ENCODE measurements around the gene LKAAEAR1. TPM values are rescaled to one million over a fixed set of nuclear protein-coding genes. Genes with fewer than 3 reads are reported as not detected.

The LKAAEAR1 gene
- total RNA-seq, 1 donor from 2014 or later, result not detected

- no peak for TF ChIP-seq CTCF (IDR thresholded peaks at IDR 0.05; ENCODE audit: partially characterized antibody, unreplicated experiment)
- Mint-ChIP-seq H3K4me1 (ENCODE audit: low read depth, unreplicated experiment) (peaks cover 9% of the 10 kb centered on the region), H3K27me3 (ENCODE audit: unreplicated experiment) (peaks cover 17% of the 10 kb centered on the region), H3K4me3 (ENCODE audit: unreplicated experiment) (no peak overlapping the region), H3K36me3 (ENCODE audit: unreplicated experiment) (peaks cover 5% of the 10 kb centered on the region), H3K27ac (ENCODE audit: unreplicated experiment) (no peak overlapping the region), H3K9me3 (ENCODE audit: unreplicated experiment) (peaks cover 9% of the 10 kb centered on the region)
- no peak for DNase-seq
Measured at GRCh38 chr20:64095927-64096326, 11.7 kb upstream of the LKAAEAR1 start.

GRCh38 chr20:64095455-64095854 is 11.3 kb upstream of the LKAAEAR1 start:
- peaks cover 10% of the 10 kb centered on the region for H3K4me1 Mint-ChIP-seq (ENCODE audit: low read depth, unreplicated experiment)
- peaks cover 9% of the 10 kb centered on the region for H3K9me3 Mint-ChIP-seq (ENCODE audit: unreplicated experiment)
- no peak for DNase-seq
- no peak overlapping the region for H3K27ac Mint-ChIP-seq (ENCODE audit: unreplicated experiment)
- peaks cover 15% of the 10 kb centered on the region for H3K27me3 Mint-ChIP-seq (ENCODE audit: unreplicated experiment)
- H3K36me3 Mint-ChIP-seq (ENCODE audit: unreplicated experiment), result peaks cover 5% of the 10 kb centered on the region
- H3K4me3 Mint-ChIP-seq (ENCODE audit: unreplicated experiment), result no peak overlapping the region
- TF ChIP-seq CTCF (IDR thresholded peaks at IDR 0.05; ENCODE audit: partially characterized antibody, unreplicated experiment), result no peak

DNA sequence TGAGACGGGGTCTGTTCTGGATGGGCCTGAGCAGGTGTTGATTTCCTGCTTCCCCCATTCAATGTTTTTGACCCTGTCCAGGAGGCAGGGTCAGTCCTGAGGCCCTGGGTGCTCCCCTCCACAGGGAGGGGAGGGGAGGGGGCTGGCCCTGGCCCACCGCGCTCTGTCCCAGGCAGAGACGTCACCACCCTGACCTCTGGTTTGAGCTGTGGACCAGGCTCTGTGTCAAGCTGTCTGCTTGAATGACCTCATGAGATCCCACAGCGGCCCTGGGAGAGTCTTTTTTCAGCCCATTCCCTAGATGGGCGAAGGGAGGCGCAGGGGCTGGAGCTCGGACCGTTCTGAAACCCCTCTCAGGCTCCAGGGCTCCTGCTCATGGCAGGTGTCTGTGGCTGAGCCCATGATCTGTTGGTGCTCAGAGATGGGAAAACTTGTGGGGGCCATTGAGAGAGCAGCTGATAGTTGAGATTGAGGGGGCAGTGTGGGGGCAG is 8.9 kb upstream of the LKAAEAR1 start:
- H3K36me3 Mint-ChIP-seq (ENCODE audit: unreplicated experiment), result peaks cover 14% of the 10 kb centered on the region
- peaks cover 16% of the 10 kb centered on the region for H3K4me1 Mint-ChIP-seq (ENCODE audit: low read depth, unreplicated experiment)

DNA sequence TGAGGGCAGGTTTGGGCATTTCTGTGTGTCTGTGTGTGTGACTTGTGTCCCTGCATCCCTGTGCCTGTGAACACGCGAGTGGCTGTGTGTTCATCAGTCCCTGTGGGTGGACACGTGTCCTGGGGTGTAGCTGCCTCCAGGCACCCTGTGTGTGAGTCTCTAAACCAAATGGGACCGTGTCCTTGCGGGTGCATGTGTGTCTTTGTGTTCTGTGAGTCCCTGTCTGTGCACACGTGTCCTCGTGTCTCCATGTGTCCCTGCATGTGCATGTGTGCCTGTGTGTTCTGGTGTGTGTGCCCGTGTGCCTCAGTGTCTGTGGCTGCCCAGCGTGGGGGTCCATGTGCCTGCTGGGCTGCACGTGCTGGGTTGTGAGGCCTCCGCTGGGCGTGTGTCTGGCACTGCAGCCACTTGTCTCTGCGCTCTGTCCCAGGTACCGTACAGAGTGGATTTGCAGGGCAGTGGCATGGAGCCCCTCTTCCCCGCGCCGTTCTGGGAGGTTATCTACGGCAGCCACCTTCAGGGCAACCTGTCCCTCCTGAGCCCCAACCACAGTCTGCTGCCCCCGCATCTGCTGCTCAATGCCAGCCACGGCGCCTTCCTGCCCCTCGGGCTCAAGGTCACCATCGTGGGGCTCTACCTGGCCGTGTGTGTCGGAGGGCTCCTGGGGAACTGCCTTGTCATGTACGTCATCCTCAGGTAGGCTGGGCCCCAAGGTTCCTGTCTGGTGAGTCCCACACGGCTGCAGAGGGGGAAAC is 8.2 kb upstream of the LKAAEAR1 start:
- Mint-ChIP-seq H3K9me3 (ENCODE audit: unreplicated experiment) (peaks cover 24% of the 10 kb centered on the region), H3K4me3 (ENCODE audit: unreplicated experiment) (peak overlapping the region; percentile 77), H3K4me1 (ENCODE audit: low read depth, unreplicated experiment) (peaks cover 16% of the 10 kb centered on the region), H3K36me3 (ENCODE audit: unreplicated experiment) (peaks cover 14% of the 10 kb centered on the region), H3K27ac (ENCODE audit: unreplicated experiment) (peak overlapping the region; percentile 72), H3K27me3 (ENCODE audit: unreplicated experiment) (peaks cover 32% of the 10 kb centered on the region)
- DNase-seq, result no peak
- TF ChIP-seq CTCF (IDR thresholded peaks at IDR 0.05; ENCODE audit: partially characterized antibody, unreplicated experiment), result no peak

More for the DNA sequence above, 8.9 kb upstream of the LKAAEAR1 start:
- Mint-ChIP-seq H3K4me3 (ENCODE audit: unreplicated experiment) (no peak overlapping the region), H3K27ac (ENCODE audit: unreplicated experiment) (no peak overlapping the region), H3K27me3 (ENCODE audit: unreplicated experiment) (peaks cover 29% of the 10 kb centered on the region), H3K9me3 (ENCODE audit: unreplicated experiment) (peaks cover 22% of the 10 kb centered on the region)
- TF ChIP-seq CTCF (IDR thresholded peaks at IDR 0.05; ENCODE audit: partially characterized antibody, unreplicated experiment), result no peak
- peak; percentile 66 for DNase-seq

GRCh38 chr20:64091770-64092169 is 7.6 kb upstream of the LKAAEAR1 start:
- peaks cover 24% of the 10 kb centered on the region for H3K9me3 Mint-ChIP-seq (ENCODE audit: unreplicated experiment)
- H3K4me1 Mint-ChIP-seq (ENCODE audit: low read depth, unreplicated experiment), result peaks cover 16% of the 10 kb centered on the region
- peak overlapping the region; percentile 46 for H3K27ac Mint-ChIP-seq (ENCODE audit: unreplicated experiment)
- H3K27me3 Mint-ChIP-seq (ENCODE audit: unreplicated experiment), result peaks cover 30% of the 10 kb centered on the region
- peaks cover 11% of the 10 kb centered on the region for H3K36me3 Mint-ChIP-seq (ENCODE audit: unreplicated experiment)
- peak overlapping the region; percentile 83 for H3K4me3 Mint-ChIP-seq (ENCODE audit: unreplicated experiment)
- peak; percentile 68 for DNase-seq
- TF ChIP-seq CTCF (IDR thresholded peaks at IDR 0.05; ENCODE audit: partially characterized antibody, unreplicated experiment), result no peak

Measured in glutamatergic neuron (in vitro differentiated cells).